NT2/D1 (cell line): ENCODE measurements around the gene SCYL1.

Source experiments
- DNase-seq: peaks from one replicate; pipeline ENCODE4 v3.0.0-alpha.2; 2011; ENCODE audit warnings: low read depth, low spot score
- H3K27me3 ChIP-seq: 2 replicates; pipeline ENCODE4 v1.6.0; 2011; ENCODE audit warnings: mild to moderate bottlenecking; ENCODE audit not compliant: insufficient read length, insufficient read depth
- H3K36me3 ChIP-seq: 2 replicates; pipeline ENCODE4 v1.6.1; 2011; ENCODE audit warnings: mild to moderate bottlenecking, low read length, mixed read lengths; ENCODE audit not compliant: insufficient read depth, insufficient read length
- H3K4me1 ChIP-seq: 2 replicates; pipeline ENCODE4 v1.5.1; 2011; ENCODE audit not compliant: insufficient read depth, insufficient read length
- H3K4me3 ChIP-seq: 2 replicates; pipeline ENCODE4 v1.5.1; 2011; ENCODE audit warnings: low read depth; ENCODE audit not compliant: insufficient read length
- H3K9ac ChIP-seq: 2 replicates; pipeline ENCODE4 v1.6.0; 2011; ENCODE audit warnings: low read depth; ENCODE audit not compliant: insufficient read length
- H3K9me3 ChIP-seq: 2 replicates; pipeline ENCODE4 v1.5.1; 2011; ENCODE audit warnings: mild to moderate bottlenecking, low read length; ENCODE audit not compliant: insufficient read depth
- SUZ12 ChIP-seq: IDR thresholded peaks from 2 replicates; pipeline ENCODE4 v1.6.1; 2011; ENCODE audit not compliant: insufficient read length, insufficient read depth; ENCODE audit errors: extremely low read depth
- YY1 ChIP-seq: IDR thresholded peaks from 2 replicates; pipeline ENCODE4 v1.6.1; 2011; ENCODE audit not compliant: insufficient read length, insufficient read depth
- ZNF274 ChIP-seq: IDR thresholded peaks from 2 replicates; pipeline ENCODE4 v1.6.1; 2011; ENCODE audit warnings: mild to moderate bottlenecking, low read depth, low read length

SCYL1 gene

DNA sequence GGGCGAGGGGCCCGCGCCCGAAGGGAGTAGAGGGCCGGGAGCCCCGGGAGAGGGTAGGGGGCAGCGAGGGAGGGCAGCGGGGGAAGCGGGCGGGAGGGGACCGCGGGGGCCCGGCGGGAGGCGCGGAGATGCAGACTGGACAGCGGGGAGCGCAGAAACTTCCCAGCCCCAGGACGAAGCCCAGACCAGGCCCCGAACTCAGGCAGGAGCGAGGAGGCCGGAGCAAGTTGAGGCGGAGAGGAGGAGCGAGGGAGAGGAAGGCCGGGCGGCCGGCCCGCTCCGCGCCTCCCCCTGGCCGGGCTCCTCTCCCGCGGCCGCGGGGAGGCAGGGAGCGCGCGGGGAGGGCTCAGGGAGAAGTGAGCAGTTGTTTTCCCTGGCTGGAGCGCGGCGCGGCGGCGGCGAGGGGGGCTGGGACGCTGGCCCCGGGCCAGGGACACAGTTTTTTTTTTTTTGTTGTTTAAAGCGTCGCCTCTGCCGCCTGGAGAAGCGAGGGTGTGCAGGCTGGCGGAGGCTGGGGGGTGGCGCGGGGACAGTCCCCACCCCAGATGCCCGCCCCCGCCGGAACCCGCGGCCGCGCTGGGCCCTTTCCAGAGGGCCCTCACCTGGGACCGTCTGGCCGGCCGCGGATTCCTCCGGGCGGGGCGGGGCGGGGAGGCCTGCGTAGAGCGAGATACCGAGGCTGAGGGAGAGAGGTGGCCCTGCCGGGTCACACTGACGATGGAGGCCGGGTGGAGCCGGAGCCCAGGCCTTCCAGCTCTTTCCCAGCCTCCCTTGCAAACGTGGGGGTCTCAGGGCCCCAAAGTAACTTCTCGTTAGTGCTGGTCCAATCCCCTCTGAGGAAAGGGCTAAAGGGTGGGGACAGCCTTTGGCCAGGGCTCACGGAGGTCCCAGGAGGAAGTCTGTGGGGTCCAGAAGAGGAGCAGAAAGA is 33.4 kb downstream of the SCYL1 start, which contains the start of gene LTBP3:
TSS of gene LTBP3 (minus strand) at position 358 of the 928 bp plus-strand sequence. CDS start 400 bp downstream, outside the sequence.
- TF ChIP-seq ZNF274 (no peak), SUZ12 (no peak), YY1 (no peak)
- peak within 1 kb of the TSS; percentile 47 for H3K4me3 ChIP-seq
- H3K4me1 ChIP-seq = peaks cover 48% of the 10 kb centered on the region
- no peaks in the 10 kb centered on the region for H3K36me3 ChIP-seq
- no peaks in the 10 kb centered on the region for H3K27me3 ChIP-seq
- H3K9me3 ChIP-seq = no peaks in the 10 kb centered on the region
- peak within 1 kb of the TSS; percentile 85 for H3K9ac ChIP-seq
- no peak for DNase-seq

GRCh38 chr11:65558930-65559509 is 34.1 kb downstream of the SCYL1 start:
- H3K27me3 ChIP-seq = no peaks in the 10 kb centered on the region
- TF ChIP-seq ZNF274 (no peak), SUZ12 (no peak), YY1 (no peak)
- DNase-seq = no peak
- H3K9me3 ChIP-seq = no peaks in the 10 kb centered on the region
- peak overlapping the region; percentile 85 for H3K9ac ChIP-seq
- H3K36me3 ChIP-seq = no peaks in the 10 kb centered on the region
- peak overlapping the region; percentile 36 for H3K4me3 ChIP-seq
- peaks cover 46% of the 10 kb centered on the region for H3K4me1 ChIP-seq

DNA sequence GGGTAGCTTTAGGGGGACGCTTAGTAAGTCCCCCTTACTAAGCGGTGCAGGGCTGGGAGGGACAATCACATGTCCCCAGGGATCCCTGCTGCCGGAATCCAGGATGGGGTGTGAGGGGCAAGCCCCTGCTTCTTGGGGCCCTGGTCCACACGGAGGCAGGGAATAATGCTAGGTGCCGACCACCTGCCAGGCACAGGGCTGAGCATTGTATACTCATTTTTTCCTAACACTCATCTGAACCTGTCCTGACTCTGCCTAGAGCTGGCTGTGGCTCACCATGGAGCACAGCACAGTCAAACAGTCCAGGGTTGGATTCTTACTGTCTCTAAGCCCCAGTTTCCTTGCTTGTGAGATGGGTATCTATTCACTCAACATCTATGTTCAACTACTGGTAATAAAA is 34.7 kb downstream of the SCYL1 start:
- Histone ChIP-seq H3K4me1 (peaks cover 41% of the 10 kb centered on the region), H3K36me3 (no peaks in the 10 kb centered on the region), H3K4me3 (no peak overlapping the region), H3K9ac (peak overlapping the region; percentile 5), H3K9me3 (no peaks in the 10 kb centered on the region), H3K27me3 (no peaks in the 10 kb centered on the region)
- TF ChIP-seq YY1 (no peak), SUZ12 (no peak), ZNF274 (no peak)
- DNase-seq = no peak

DNA sequence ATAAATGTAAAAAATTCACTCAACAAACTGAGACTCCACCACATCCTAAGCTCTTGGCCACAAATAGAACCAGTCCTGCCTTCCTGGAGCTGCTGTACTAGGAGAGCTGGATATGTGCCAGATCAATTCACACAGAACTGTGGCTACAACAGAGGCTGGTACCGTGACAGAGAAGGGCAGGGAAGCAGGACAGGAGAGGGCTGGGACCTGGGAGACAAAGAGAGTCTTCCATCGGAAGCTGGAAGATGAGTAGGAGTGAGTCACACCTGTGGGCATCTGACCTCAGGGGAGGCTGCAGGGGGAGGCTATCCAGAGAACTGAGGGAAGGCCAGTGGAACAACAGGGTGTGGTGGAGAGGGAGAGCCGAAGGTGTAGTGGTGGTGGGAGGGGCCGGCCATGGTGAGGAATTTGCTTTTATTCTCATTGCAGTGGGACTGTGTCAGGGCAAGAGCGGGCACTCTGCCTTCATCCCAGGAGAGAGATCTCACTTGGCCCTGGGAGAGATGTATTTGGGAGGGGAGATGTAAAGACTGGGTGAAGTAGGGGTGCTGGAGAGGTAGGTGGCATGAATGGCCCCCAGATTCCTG is 35.2 kb downstream of the SCYL1 start:
- no peak for TF ChIP-seq ZNF274
- TF ChIP-seq YY1 = no peak
- TF ChIP-seq SUZ12 = no peak
- H3K9me3 ChIP-seq = no peaks in the 10 kb centered on the region
- DNase-seq = no peak
- no peaks in the 10 kb centered on the region for H3K27me3 ChIP-seq
- peaks cover 36% of the 10 kb centered on the region for H3K4me1 ChIP-seq
- no peaks in the 10 kb centered on the region for H3K36me3 ChIP-seq
- H3K9ac ChIP-seq = peak overlapping the region; percentile 68
- H3K4me3 ChIP-seq = peak overlapping the region; percentile 10

- H3K4me1 ChIP-seq = peaks cover 31% of the 10 kb centered on the region
These were observed 35.9 kb downstream of the SCYL1 start for GRCh38 chr11:65560555-65561418.

GRCh38 chr11:65562020-65562419 is 37.1 kb downstream of the SCYL1 start:
- no peak overlapping the region for H3K9ac ChIP-seq
- no peak for DNase-seq
- H3K4me3 ChIP-seq = no peak overlapping the region
- H3K4me1 ChIP-seq = peaks cover 29% of the 10 kb centered on the region
- no peaks in the 10 kb centered on the region for H3K27me3 ChIP-seq
- H3K36me3 ChIP-seq = peaks cover 4% of the 10 kb centered on the region
- TF ChIP-seq YY1 (no peak), ZNF274 (no peak)
- H3K9me3 ChIP-seq = no peaks in the 10 kb centered on the region

More at GRCh38 chr11:65560555-65561418, 35.9 kb downstream of the SCYL1 start:
- H3K27me3 ChIP-seq = no peaks in the 10 kb centered on the region
- no peaks in the 10 kb centered on the region for H3K36me3 ChIP-seq
- peak overlapping the region; percentile 10 for H3K4me3 ChIP-seq
- no peaks in the 10 kb centered on the region for H3K9me3 ChIP-seq
- TF ChIP-seq ZNF274 = no peak
- DNase-seq = no peak
- peak overlapping the region; percentile 68 for H3K9ac ChIP-seq

DNA sequence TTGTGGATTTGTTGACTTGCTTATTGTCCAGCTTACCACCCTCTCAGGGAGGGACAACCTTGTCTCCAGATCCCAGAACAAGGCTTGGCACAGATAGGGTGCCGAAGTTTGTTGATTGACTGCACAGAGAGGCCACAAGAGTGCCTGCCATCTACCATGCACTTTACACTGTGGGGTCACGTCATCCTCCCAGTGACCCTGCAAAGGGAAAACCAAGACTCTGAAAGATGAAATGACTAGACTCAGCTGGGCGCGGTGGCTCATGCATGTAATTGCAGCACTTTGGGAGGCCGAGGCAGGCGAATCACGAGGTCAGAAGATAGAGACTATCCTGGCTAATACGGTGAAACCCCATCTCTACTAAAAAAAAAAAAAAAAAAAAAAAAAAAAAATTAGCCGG is 37.9 kb downstream of the SCYL1 start:
- H3K27me3 ChIP-seq = no peaks in the 10 kb centered on the region
- no peak for DNase-seq

More for the DNA sequence above, 37.9 kb downstream of the SCYL1 start:
- no peak for TF ChIP-seq SUZ12
- TF ChIP-seq ZNF274 = no peak
- no peak for TF ChIP-seq YY1
- peaks cover 4% of the 10 kb centered on the region for H3K36me3 ChIP-seq
- H3K9ac ChIP-seq = no peak overlapping the region
- H3K4me3 ChIP-seq = no peak overlapping the region
- H3K9me3 ChIP-seq = no peaks in the 10 kb centered on the region
- H3K4me1 ChIP-seq = peaks cover 29% of the 10 kb centered on the region
